GM19043 (cell line): ENCODE results near the gene ANKRD6.
"Not testable (repeated sequence)": the region's sequence is repeated elsewhere in the genome, so short reads cannot be mapped to it uniquely, and the experiment has no call there.

ENCODE experiments used
- ATAC-seq: cut with Tn5 transposase; IDR thresholded peaks from one replicate; pipeline ENCODE4 v1.9.1; 2021; ENCODE audit warnings: low read depth; ENCODE audit not compliant: unreplicated experiment

ANKRD6 gene

DNA sequence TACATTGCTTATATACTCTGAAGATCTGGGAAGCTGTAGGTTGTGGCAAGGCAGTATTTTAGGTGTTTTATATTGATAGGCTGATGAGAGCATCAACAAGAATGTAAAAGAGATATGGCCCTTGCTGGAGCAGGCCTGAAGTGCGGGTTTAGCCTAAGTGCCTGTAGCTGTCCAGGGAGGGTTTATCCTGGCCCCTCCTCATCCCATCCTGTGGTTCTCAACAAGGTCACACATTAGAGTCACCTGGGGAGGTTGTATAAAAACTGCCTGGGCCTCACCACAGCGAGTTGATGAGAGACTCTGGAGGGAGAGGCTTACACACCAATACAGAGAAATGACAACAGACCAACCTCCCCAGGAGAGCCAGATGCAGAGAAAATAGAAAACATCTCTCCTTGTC lies 157.2 kb downstream of the ANKRD6 start:
- no peak for ATAC-seq

DNA sequence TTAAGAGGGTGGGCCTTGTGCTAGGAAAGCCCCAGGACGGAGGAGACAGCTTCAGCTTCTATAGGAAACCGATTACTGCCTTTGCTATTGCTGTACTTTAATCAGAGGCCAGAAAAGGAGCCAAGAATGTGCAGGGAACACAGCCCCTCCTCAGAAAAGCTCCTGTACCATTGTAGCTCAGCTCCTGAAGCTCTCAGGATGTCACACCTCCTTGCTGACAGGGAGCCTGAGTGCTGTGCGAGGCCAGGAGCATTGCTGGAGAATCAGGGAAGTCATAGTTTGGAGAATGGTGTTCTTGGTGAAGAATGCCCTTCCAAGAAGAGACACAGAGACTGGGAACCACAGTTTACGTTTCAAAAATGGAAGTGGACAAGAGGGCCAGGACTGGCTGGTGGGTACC lies 158.8 kb downstream of the ANKRD6 start:
- no peak for ATAC-seq

DNA sequence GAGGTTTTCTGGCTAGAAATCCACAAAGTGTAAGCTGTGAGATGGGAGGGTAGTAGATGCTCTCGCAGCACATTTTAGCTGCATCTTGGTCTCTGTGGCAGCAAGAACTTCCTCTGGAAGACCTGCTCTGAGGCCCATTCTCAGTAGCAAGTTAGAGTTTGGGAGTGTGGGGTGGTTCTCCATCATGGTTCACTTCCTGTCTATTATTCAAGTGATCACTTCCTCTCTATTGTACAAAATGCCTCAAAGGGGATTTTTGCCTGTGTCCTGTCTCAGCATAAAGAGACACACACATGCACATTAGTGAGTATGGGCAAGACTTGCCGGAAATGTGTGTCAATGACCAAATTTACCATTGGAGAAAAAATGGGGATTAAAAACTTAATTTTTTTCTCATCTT lies 163.1 kb downstream of the ANKRD6 start:
- peak; percentile 90 for ATAC-seq

DNA sequence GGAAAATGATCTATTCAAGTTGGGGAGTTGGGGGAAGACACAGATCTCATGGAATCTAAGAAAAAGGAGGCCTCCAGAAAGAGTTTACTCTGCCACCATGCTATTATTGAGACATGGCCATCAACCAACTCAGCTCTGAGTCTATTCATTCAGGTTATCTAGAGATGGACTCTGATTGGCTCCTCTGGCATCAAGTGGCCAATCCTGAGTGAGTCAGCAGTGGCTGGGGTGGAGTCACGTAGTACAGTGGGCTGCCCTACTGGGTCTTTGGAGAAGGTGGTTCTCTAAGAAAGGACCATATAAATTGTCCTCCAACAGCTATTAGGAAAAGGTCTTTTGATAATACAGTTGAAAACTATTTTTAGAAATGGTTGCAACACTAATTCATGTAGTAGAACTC lies 163.5 kb downstream of the ANKRD6 start:
- no peak for ATAC-seq

DNA sequence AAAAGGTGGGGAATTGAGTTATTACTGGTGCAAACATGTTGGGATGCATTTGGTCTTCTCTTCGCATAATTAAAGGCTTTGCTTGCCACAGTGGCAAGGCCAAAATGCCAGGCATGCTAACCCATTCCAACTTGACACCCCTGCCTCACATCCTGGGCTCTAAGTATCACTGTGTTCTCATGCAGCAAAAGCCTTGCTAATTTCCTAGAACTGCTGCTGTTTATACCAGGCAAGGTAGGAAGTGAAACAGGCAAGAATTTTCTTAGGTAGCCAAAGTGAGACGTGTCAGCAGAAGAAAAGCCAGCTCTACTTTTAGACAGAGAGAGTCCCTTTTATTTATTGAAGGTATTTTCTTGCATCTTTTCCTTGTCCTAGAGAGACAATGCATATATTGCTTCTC lies 164.4 kb downstream of the ANKRD6 start:
- no peak for ATAC-seq

DNA sequence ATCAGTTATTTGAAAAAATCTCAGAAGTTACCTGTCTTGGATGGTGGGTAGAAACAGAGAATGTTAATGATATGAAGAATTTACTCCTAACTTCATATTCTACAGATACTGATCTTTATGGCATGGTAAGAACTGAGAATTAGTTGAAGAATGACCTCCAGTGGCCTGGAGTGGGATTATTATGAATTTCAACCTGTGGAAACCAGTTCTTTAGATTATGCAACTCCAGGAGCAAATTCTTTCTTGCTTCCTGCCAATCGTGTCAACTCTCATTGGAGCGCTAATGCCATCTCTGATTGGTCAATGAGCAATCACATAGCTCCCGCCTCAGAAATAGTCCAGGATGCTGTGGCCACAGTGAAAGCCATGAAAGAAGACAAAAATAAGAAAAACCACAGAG lies 165.0 kb downstream of the ANKRD6 start:
- ATAC-seq = no peak

DNA sequence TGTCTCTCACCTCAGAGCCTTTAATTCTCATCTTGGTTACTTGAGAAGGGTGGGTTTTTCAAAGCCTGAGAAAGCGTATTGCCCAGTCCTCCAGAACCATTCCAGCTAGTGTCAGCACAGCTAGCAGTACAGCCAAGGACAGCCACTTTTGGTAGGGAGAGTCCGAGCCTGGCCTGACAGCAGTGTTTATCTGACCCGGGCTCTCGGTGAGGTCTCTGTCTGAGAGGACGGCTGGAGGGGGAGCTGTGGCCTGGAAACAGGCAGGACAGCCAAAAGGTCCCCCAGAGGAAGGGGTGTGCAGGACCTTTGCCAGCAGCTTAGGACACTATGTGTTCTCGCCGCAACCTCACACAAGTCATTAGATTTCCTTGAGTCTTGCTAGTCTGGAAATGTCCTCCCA lies 166.8 kb downstream of the ANKRD6 start:
- no peak for ATAC-seq

DNA sequence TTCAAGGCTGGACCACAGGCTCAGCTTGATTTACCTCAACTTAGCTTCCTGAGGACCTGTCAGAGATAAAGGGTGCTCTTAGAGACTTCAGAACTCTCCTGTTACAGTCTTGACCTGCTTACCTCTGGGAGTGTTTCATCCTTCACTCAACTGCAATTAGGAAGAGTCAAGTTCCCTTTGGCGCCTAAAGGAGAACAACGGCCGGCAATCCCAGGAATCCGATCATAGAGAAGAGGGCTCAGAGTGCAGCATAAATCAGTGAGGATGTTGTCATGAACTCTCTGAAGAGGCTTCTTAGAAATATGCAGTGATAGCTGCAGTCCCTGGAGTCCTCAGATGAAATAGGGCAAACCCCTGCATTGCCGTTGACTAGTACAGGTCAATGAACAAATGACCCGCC lies 169.2 kb downstream of the ANKRD6 start:
- ATAC-seq = no peak

DNA sequence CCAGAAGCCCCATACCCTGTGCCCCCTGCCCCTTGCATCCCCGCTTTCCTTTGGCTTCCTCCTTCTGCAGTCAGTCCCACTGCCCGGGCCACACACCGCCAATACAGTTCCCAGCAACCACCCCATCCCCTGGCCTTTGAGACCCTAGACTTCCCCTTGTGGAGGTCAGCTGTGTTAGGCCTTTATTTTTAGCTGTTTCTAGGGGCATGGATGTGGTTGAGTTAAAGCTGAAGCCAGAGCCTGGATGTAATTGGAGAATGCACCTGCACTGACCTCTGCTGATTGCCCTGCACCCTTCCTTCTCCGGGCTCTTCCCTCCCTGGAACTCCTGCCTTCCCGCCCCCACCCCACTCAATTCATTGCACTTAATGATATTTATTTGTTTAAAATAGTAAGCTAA lies 171.7 kb downstream of the ANKRD6 start:
- ATAC-seq = no peak

DNA sequence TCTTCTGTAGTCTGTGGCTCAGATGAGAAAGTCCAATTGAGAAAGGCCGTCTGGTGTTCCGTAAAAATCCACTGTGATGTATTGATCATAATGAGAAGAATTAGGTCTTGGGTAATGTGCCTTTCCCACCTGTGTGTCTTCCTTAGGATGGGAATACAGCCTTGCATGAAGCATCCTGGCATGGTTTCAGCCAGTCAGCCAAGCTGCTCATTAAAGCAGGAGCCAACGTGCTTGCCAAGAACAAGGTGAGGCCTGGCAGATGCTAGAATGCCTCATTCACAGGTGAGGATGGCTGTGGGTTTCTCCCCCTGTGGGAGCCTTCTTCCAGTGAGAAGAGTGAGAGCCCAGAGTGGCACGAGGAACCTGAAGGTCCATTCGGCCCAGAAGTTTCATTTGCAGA lies 172.9 kb downstream of the ANKRD6 start:
- ATAC-seq = no peak

DNA sequence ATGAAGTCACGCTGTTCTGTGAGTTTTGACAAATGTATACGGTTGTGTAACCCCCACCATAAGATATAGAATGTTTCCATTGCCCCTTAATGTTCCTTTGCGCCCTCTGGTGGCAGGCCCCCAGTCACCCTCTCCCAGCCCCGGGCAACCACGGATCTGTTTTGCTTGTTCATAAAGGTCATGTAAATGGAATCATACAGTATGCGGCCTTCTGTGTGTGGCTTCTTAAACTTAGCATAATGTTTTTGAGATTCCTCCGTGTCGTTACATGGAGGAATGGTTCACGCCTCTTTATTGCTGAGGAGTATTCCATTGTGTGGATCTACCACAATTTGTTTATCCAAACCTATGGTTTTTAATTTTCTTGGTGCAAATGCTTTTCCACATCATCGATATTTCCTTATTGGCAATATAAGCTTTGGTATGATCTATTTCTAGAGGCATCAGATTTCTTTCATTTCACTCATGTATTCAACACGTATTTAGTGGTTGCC lies 177.2 kb downstream of the ANKRD6 start:
- ATAC-seq = peak; percentile 66

DNA sequence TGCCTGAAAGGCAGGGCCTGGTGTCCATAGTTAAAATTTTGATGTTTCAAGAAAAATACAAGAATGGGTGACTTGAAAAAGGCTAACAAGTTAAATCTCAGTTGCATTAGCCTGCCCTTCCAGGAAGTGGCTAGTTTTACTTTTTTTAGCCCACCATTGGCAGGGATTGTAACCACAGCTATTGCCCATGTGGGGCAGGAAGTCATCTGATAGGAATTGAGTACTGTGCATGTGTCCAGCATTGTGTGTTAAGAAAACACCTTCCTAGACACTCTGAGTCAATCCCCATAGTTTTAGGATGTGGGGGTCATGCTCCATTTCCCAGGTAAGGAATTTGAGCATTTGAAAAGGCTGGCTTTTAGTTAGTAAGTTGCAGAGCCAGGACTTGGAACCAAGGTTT lies 178.7 kb downstream of the ANKRD6 start:
- no peak for ATAC-seq

DNA sequence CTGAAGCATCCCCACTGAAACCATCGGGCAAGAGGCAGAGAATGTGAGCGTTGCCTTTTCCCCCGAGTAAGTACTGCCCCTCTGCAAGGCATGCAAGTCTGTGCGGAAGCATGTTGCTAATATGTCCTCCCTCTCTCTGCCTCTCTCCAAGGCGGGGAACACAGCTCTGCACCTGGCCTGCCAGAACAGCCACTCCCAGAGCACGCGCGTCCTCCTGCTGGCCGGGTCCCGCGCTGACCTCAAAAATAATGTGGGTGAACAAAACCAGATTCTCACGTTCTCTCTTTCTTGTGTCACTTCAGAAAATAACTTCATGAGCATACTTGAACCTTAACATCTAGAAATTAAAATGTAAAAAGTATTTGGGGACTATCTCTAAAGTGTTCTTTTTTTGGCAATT lies 179.2 kb downstream of the ANKRD6 start:
- no peak for ATAC-seq

DNA sequence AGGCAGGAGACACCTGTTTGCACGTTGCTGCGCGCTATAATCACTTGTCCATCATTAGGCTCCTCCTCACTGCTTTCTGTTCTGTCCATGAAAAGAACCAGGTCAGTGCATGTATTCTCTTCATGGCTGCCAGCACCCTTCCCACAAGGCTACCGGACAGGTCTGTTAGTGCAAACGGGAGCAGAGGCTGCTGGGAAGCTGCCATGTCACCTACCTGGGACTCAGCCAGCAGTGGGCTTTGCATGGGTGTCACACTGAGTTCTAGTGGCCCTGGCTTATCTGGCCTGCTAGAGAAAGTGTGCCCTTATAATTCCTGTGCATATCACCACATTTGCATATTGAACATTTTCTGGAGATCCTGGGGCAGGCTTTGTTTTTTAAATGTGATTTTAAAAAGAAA lies 180.8 kb downstream of the ANKRD6 start:
- no peak for ATAC-seq

DNA sequence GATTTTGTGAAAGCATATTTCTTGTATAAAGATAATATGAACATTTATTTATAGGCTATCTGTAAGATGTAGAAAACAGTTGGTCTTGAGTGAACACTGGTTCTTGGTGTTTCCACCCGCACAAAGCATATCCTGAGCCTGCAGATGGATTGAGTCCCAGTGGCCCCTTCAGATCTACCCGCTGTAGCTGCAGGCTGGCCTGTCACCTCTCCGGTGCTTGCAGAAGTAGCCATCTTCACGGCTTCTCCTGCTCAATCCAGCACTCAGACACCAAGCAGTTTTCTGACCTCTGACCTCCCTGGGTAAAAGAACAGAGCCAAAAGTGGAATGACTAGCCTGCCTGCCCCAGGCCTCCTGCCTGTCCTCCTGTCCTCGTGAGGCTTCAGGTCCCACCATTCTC lies 182.9 kb downstream of the ANKRD6 start:
- no peak for ATAC-seq

DNA sequence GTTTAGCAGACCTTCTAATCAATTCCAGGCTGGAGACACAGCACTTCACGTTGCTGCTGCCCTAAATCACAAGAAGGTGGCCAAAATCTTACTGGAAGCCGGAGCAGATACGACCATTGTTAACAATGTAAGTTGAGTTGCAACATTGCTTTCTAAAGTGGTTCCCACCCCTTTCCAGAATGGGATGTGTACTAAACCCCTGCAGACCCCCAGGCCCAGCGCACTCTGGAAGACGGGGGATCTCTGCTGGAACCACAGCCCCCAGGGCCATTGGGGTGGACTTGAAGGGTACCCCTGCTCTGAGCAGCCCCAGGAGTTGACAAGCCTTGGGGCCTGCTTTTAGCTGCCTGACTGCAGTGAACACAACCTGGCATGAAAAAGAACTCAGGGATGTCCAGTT lies 183.6 kb downstream of the ANKRD6 start:
- no peak for ATAC-seq

DNA sequence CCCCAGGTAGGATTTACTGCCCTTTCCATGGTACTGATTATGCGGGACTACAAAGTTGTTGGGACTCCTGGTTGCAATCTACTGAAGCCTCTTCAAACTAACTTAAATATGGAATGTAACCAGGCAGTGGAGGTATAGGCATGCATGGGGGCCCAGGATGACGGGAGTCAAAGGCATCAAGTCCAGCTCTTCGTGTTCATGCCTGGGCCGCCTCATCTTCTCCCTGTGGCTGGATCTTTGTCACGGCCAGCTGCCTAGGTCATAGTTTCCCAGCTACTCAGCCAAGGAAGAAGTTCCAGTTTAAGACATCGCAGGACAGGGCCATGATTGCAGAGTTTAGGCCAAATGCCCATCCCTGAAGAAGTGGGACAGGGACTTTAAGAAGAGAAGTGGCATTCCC lies 185.1 kb downstream of the ANKRD6 start:
- ATAC-seq = no peak

DNA sequence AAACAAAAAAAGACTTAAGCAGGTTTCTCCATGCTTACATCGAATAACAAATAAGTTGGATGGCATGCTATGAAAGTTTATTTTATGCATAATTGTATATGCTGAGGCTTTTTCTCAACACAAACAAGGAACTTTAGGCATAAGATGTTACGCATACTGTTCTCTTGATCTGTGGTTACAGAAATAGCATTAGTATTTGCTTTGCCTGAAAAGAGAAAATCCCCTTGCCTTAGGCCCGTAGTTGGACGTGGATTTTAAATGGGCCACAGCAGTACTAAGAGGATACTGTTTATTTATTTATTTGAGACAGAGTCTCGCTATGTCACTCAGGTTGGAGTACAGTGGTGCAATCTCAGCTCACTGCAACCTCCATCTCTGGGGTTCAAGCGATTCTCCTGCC lies 186.6 kb downstream of the ANKRD6 start:
- no peak for ATAC-seq

DNA sequence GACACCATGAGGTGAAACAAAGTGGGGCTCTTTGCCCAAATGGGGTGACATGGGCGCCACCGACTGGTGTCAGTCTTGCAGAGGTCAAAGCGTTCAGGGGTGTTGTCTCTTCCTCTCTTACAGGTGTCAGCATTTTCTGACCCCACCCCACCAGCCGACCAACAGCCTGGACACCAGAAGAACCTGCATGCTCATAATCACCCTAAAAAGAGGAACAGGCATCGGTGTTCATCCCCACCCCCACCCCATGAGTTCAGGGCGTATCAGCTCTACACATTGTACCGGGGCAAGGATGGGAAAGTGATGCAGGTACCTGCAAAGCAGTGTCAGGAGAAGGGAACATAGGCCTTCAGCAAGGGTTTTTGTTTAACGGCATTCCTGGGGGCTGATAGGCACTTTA lies 190.8 kb downstream of the ANKRD6 start:
- no peak for ATAC-seq

DNA sequence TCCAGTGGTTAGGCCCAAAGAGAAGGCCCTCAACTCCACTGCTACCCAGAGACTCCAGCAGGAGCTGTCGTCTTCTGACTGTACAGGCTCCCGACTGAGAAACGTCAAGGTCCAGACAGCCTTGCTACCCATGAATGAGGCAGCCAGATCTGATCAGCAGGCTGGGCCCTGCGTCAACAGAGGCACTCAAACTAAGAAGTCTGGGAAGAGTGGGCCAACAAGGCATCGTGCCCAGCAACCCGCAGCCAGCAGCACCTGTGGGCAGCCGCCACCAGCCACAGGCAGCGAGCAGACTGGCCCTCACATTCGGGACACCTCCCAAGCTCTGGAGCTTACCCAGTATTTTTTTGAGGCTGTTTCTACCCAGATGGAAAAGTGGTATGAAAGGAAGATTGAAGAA lies 197.5 kb downstream of the ANKRD6 start:
- ATAC-seq = no peak

DNA sequence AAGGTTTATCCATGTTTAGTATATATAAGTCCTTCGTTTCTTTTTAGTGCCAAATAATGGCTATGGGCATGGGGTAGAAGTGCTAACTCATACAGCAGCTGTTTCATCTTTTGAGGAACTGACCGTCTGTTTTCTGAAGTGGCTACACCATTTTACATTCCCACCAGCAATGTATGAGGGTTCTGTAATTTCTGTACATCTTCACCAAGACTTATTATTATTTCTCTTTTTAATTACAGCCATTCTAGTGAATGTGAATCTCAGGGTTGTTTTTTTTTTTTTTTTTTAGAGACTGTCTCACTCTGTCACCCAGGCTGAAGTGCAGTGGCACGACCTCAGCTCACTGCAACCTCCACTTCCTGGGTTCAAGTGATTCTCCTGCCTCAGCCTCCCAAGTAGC lies 203.5 kb downstream of the ANKRD6 start:
- not testable (repeated sequence) for ATAC-seq

DNA sequence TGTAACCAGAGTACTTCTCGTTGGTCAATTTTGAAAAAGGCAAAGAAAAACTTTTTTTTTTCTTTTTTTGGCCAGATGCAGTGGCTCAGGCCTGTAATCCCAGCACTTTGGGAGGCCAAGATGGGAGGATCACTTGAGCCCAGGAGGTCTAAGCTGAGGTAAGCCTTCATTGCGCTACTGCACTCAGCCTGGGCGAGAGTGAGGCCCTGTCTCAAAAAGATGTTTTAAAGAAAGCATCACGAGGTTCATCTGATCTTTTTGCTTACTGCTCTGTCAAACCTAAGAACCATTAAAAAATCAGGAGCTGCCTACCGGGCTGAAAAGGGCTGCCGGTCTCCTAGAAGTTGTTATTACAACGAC lies 205.0 kb downstream of the ANKRD6 start:
- ATAC-seq = peak; percentile 1

DNA sequence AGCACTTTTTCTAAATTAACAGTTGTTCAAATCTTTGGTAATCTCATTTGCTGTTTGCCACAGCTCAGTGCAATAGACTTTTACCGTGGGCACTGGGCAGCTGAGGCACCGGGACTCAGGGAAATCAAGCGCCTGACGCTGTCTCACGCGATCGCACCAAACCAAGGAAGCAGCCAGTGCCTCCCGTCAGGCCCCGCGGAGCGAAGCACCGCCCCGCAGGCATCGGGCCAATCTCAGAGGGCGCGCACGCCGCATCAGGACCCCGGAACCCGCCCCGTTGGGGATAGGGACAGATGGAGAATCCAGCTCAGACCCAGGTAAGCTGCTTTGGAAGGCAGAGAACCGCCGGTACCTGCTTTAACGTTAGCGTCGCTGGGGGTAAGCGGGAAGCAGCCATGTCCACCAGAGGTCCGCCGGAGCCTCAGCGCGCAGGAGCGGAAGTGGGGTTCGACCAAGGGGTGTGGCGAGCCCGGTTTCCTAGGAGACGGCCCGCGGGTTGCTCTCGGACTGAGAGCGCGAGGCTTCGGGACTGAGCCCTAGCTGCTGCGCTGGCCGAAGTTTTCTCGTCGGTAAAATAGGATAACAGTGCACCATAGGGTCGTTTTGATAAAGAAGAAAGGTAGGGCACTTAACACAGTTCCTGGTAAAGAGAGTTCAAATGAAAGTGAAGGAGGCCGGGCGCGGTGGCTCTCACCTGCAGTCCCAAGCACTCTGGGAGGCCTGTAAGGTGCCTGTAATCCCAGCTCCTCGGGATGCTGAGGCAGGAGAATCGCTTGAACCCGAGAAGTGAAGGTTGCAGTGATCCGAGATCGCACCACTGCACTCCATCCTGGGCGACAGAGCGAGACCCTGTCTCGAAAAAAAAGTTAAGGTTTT lies 205.6 kb downstream of the ANKRD6 start, which contains the start of gene LYRM2:
Gene LYRM2 (minus strand): TSS at position 428 of the 876 bp plus-strand sequence. CDS start 31 bp downstream, at position 397.
- peak; percentile 98 for ATAC-seq
